Activated T-helper 2 cell treated with anti-CD3 and anti-CD28 coated beads, Interferon-gamma antibody, Interleukin-2, Interleukin-4, amounts not matched to agents 10 μg/mL and 5 μg/mL and 100 μg/mL, durations not matched to agents 14 hours and 24 hours and 36 hours (primary cell): ENCODE measurements around the gene EGFR. TPM values are rescaled to one million over a fixed set of nuclear protein-coding genes. Genes with fewer than 3 reads are reported as not detected.

Experiments used
- DNase-seq: peaks from one replicate; pipeline ENCODE4 v3.0.0; 2021; ENCODE audit warnings: low spot score
- H3K27ac Mint-ChIP-seq: one replicate; pipeline ENCODE4 v1.8.0; 2021; ENCODE audit warnings: mixed read lengths
- H3K27me3 Mint-ChIP-seq: one replicate; pipeline ENCODE4 v1.8.0; 2021; ENCODE audit warnings: low read depth, mixed read lengths
- H3K36me3 Mint-ChIP-seq: one replicate; pipeline ENCODE4 v1.8.0; 2021; ENCODE audit warnings: low read depth, mixed read lengths
- H3K4me1 Mint-ChIP-seq: one replicate; pipeline ENCODE4 v1.8.0; 2021; ENCODE audit warnings: low read depth, mixed read lengths
- H3K4me3 Mint-ChIP-seq: one replicate; pipeline ENCODE4 v1.8.0; 2021; ENCODE audit warnings: low read depth, mild to moderate bottlenecking, moderate library complexity, mixed read lengths
- H3K9me3 Mint-ChIP-seq: one replicate; pipeline ENCODE4 v1.8.0; 2021; ENCODE audit warnings: mixed read lengths
- intact Hi-C: fragments of 100-400 bp; cut with micrococcal nuclease; formaldehyde crosslinking; loops from one replicate; pipeline ENCODE4 v1.15.1; 2023
- total RNA-seq: library from RNA; stranded (reverse); gene quantifications from 2 replicates; pipeline ENCODE4 v1.2.3, GENCODE V29; 2022

EGFR gene
- total RNA-seq, 1 donor from 2014 or later, result not detected

DNA sequence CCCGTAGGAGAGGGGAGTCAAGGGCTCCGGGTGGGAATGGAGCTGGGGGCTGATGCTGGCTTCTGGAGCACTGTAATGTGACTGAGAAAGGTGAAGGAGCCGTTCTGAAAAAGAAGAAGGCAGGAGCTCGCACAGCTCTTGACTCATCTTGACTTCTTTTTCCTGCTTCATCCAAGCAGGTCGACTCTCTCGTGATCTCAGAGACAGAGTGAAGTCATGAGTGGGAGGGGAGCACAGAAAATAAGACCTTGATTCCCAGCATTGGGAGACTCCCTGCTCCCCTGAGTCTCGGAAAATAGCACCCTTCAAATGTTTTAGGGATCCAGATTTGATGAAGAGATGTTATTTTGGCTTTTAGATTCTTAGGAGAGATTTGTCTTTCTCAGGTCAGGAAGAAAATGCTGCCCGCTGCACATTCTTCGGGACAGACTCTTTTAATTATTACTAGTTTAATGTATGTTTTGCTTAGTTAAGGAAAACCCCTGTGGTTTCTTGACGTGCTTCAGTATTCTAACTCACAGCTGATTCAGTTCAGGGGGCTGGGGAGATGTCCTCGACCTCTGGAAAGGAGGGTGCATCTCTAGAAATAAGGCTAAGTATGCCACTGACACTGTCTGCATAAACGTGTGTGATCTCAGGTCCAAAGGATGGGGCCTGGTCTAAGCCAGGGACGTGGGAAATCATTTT, 34.1 kb downstream of the EGFR start:
- Mint-ChIP-seq H3K4me3 (no peak overlapping the region), H3K36me3 (no peaks in the 10 kb centered on the region), H3K9me3 (no peaks in the 10 kb centered on the region), H3K4me1 (no peaks in the 10 kb centered on the region), H3K27ac (no peak overlapping the region), H3K27me3 (peaks cover 2% of the 10 kb centered on the region)
- DNase-seq, result no peak
- intact Hi-C loops, result no loop called here

DNA sequence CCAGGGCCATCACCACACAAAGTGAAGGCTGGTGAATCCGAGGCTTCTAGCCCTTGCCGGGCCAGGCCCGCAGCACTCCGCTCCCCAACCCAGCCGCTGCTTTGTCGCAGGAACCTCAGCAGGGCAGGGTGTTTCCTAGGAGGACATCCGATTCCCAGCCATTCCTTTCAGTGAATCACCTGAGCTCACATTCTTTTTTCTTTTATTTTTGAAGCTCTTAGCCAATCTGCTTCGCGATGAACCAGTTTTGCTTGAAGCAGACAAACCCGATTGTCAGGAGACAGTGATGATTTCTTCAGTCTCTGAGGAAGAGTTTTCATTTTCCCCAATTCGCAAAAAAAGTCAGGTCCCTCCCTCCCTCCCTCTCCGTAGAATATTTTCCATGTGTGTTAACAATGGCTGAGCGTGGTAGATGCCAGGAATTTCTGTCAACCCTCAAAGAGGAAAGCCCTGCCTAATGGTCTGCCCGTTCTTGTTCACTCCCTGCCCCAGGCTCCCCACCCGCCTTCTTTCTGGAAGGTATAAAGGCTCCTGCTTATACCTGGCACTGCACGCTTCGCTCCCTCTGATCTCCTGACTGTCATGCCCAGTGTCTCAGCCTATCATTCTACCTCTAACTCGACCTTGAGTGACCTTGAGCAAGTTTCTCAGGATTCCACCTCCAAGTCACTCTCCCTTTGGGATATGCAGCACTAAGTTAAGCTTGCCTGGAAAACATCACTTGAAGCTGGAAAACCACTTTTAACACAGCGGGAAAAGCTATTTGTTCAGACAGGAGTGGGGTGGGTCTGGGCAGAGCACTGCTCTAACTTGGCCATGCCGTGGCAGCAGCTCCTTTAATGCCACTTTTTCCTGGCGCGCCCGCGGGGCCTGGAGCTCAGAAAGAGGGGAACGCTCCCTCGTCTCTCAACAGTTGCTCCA, 35.1 kb downstream of the EGFR start:
- Mint-ChIP-seq H3K9me3 (no peaks in the 10 kb centered on the region), H3K36me3 (no peaks in the 10 kb centered on the region), H3K27me3 (peaks cover 2% of the 10 kb centered on the region), H3K4me3 (no peak overlapping the region), H3K4me1 (no peaks in the 10 kb centered on the region), H3K27ac (no peak overlapping the region)
- DNase-seq, result no peak
- intact Hi-C loops, result no loop called here

DNA sequence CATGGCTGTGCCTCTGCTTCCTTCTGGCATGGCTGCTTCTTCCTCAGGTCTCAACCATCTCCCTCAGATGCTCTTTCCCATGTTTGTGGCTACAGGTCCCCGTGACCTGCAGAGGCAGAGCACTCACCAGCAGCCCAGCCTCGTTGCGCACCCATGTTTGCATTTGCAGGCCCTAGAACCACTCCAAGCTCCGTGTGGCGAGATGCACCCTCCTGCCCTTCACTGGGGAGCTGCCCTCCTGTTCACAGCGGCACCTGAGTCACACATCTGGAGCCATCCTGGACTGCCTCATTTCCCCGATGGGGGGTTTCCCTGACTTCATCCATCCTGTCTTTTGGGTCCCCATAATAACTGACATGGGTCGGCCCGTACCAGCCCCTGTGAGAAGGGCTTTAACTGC, 35.9 kb downstream of the EGFR start:
- DNase-seq, result no peak
- H3K27ac Mint-ChIP-seq, result no peak overlapping the region

DNA sequence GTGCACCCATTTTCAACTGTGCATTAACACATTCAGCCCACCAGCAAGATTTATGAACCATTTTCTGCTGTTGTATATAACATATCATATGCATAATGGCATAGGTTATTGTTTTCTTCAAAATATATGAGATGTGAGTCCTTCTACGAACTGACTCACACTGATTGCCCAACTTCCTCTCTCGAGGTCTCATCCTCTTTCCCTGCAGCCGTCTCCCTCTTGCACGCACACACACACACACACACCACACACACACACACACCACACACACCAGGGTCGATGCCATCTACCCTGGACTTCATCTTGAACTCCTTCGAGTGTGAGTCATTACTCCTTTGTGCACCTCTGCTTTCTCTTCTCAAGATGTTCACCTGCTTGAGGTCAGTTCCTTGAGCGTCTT, 36.7 kb downstream of the EGFR start:
- Mint-ChIP-seq H3K27ac (no peak overlapping the region), H3K9me3 (no peaks in the 10 kb centered on the region), H3K27me3 (peaks cover 2% of the 10 kb centered on the region), H3K36me3 (no peaks in the 10 kb centered on the region), H3K4me1 (no peaks in the 10 kb centered on the region), H3K4me3 (no peak overlapping the region)
- intact Hi-C loops, result no loop called here
- DNase-seq, result no peak

More for the DNA sequence above, 35.9 kb downstream of the EGFR start:
- Mint-ChIP-seq H3K36me3 (no peaks in the 10 kb centered on the region), H3K4me3 (no peak overlapping the region), H3K9me3 (no peaks in the 10 kb centered on the region), H3K4me1 (no peaks in the 10 kb centered on the region), H3K27me3 (peaks cover 2% of the 10 kb centered on the region)
- intact Hi-C loops, result no loop called here

DNA sequence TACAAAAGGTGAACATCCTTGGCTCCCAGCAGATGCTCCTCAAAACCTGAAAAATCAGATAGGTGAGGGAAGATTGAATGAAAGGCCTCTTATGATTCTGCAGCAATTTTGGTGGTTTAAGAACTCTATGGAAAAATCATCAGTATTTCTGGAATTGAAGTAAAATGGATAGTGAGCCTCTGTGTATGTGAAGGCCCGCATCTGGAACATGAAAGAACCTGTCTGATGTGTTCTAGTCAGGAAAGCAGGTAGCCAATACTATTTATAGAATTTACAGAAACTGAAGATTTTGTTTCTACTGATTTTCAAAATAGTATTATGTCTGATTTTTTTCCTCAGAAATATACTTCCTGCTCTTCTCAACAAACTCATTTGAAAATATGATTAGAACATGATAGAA, 37.3 kb downstream of the EGFR start:
- no peak for DNase-seq
- no peaks in the 10 kb centered on the region for H3K4me1 Mint-ChIP-seq
- H3K27me3 Mint-ChIP-seq, result peaks cover 2% of the 10 kb centered on the region
- H3K36me3 Mint-ChIP-seq, result no peaks in the 10 kb centered on the region
- intact Hi-C loops, result no loop called here
- H3K9me3 Mint-ChIP-seq, result no peaks in the 10 kb centered on the region
- H3K4me3 Mint-ChIP-seq, result no peak overlapping the region
- no peak overlapping the region for H3K27ac Mint-ChIP-seq

DNA sequence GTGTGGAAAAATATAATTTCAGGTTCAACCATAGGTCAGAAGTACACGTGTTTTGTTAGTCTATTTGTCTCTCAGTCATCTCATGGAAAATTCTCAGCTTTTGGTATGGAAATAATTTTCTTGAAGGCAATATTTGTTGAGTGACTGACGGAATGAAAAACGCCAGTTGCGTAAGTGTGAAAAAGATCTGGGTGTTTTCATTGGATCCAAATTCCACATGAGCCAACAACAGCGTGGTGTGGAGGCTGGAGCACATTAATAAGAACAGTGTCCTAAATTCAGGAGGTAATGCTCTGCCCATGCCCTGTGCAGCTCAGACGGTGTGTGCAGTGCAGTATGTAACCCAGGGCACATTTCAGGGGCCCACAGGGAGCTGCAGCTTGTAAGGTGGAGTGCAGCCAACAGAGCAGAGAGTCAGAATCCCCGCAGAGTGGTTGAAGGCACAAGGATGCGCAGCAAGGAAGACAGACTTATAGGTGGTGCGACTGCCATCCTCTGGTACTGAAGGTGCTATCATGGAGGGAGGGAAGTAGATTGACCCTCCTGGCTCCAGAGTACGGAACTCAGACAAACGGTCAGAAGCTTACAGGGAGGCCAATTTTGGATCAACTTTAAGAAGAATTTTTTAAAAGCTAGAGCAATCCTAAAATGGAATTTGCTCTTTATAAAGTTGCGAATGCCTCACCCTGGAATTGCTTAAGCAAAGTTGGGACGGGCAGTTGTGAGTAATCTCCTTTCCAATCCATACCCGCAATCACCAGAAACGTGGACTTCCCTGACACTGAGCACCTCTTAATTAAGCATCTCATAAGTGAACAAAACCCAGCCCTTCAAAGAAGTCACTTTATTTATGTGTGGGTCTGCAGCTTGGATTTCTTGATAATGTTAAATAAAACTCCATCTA, 38.0 kb downstream of the EGFR start:
- H3K9me3 Mint-ChIP-seq, result no peaks in the 10 kb centered on the region
- H3K4me1 Mint-ChIP-seq, result no peaks in the 10 kb centered on the region
- intact Hi-C loops, result no loop called here
- no peak for DNase-seq
- H3K27ac Mint-ChIP-seq, result no peak overlapping the region
- peaks cover 2% of the 10 kb centered on the region for H3K27me3 Mint-ChIP-seq
- H3K4me3 Mint-ChIP-seq, result no peak overlapping the region
- H3K36me3 Mint-ChIP-seq, result no peaks in the 10 kb centered on the region

DNA sequence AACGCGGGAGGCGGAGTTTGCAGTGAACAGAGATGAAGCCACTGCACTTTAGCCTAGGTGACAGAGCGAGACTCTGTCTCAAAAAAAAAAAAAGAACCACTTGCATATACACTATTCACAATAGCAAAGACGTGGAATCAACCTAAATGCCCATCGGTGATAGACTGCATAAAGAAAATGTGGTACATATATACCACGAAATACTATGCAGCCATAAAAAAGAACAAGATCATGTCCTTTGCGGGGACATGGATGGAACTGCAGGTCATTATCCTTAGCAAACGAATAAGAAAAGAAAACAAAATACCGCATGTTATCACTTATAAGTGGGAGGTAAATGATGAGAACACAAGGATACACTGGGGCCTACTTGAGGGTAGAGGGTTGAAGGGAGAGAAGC, 39.5 kb downstream of the EGFR start:
- no peak for DNase-seq
- intact Hi-C loops, result no loop called here
- Mint-ChIP-seq H3K4me1 (no peaks in the 10 kb centered on the region), H3K36me3 (no peaks in the 10 kb centered on the region), H3K27ac (no peak overlapping the region), H3K9me3 (no peaks in the 10 kb centered on the region), H3K27me3 (peaks cover 5% of the 10 kb centered on the region), H3K4me3 (no peak overlapping the region)

DNA sequence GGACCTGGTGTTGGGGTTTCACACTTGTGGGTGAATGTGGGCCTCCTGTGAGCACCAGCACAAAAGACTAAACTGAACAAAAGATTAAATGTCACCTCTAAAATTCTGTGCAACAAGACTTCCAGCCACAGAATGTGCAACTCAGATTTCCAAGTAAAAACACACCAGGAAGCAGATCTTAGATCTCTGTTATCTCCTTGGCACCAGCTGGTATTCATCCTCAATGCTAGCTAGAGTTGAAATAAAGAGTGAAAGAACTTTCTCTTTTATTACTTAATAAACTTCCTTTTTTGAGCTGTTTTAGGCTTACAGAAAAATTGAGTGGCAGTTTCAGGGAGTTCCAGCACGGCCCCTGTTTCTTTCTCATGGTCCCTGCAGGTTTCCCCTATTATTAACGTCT, 40.2 kb downstream of the EGFR start:
- H3K27me3 Mint-ChIP-seq, result peaks cover 5% of the 10 kb centered on the region
- H3K27ac Mint-ChIP-seq, result no peak overlapping the region
- DNase-seq, result no peak
- intact Hi-C loops, result no loop called here
- H3K9me3 Mint-ChIP-seq, result no peaks in the 10 kb centered on the region
- no peaks in the 10 kb centered on the region for H3K36me3 Mint-ChIP-seq
- H3K4me1 Mint-ChIP-seq, result no peaks in the 10 kb centered on the region
- H3K4me3 Mint-ChIP-seq, result no peak overlapping the region

DNA sequence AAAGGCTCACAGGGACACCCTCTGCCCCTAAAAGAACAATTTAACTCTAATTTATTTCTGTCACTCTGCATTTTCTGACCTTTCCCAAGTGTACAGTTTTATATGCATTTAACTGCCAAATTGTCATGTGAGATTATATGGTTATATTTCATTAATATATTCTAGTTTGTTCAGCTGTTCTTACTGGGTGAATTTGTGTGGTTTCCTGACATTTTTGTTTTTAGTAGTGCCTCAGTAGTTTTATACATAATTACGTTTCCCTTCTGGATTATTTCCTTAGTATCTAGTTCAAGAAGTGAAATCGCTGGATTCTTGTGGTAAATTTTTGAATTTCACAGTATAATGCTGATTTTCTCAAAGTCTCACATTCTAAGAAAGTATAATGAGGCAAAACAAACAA, 41.3 kb downstream of the EGFR start:
- Mint-ChIP-seq H3K4me1 (no peaks in the 10 kb centered on the region), H3K36me3 (no peaks in the 10 kb centered on the region), H3K4me3 (no peak overlapping the region), H3K9me3 (no peaks in the 10 kb centered on the region), H3K27ac (no peak overlapping the region), H3K27me3 (peaks cover 4% of the 10 kb centered on the region)
- intact Hi-C loops, result no loop called here
- no peak for DNase-seq

DNA sequence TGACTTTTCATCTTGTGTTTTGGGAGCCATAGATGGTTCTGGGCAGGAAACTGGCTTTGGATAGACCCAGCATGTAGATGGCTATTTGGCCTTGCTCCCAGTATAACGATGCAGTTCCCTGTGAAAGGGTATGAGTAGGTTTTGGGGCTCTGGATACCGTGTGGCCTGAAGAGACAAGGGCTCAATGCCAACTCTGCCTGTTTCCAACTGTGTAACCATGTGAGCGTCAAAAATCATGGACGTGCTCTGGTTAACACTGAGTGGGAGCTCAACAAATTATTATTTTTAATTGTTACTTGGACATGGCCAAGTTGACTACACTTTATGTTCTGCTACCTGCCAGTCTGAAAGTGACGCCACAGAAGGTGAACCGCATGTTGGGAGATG, 41.8 kb downstream of the EGFR start:
- Mint-ChIP-seq H3K4me3 (no peak overlapping the region), H3K27ac (no peak overlapping the region), H3K9me3 (no peaks in the 10 kb centered on the region), H3K4me1 (no peaks in the 10 kb centered on the region), H3K27me3 (peaks cover 4% of the 10 kb centered on the region), H3K36me3 (no peaks in the 10 kb centered on the region)
- DNase-seq, result no peak
- intact Hi-C loops, result no loop called here

DNA sequence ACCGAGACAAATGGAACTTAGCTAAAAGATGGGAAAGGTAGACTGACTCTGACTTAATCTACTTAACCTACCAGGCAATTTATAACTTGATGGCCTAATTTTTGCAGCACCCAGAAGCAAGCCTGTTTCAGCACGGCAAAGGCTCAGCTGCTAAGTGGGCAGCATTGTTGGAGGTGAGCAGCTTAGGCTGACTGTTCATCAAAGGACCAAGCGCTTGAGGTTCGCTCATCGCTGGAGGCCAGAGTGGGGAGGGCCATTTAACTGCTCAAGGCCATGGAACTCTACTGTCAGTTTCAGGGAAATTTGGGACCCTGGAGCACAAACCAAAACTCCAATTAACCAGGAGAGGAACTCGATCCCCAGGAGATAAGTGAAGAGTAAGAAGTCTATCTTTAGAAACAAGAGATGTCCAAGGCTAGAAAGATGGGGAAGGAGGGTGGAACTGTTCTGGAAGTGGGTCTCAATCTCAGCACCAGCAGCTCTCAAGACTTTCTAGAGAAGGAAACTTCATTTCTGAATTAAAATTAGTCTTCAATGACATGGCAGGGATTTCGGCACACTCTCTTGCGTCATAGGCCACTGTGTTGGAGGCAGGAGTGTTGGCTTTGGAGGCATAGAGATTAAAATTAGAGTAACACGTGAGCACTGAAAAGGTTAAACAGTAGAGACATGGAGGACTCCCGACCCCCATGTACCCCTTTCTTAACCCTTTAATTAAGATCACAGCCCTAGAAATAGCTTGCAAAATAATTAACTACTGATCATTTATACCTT, 43.1 kb downstream of the EGFR start:
- H3K27ac Mint-ChIP-seq, result no peak overlapping the region
- H3K27me3 Mint-ChIP-seq, result peaks cover 8% of the 10 kb centered on the region
- intact Hi-C loops, result no loop called here
- H3K9me3 Mint-ChIP-seq, result no peaks in the 10 kb centered on the region
- H3K36me3 Mint-ChIP-seq, result no peaks in the 10 kb centered on the region
- H3K4me3 Mint-ChIP-seq, result no peak overlapping the region
- no peak for DNase-seq
- no peaks in the 10 kb centered on the region for H3K4me1 Mint-ChIP-seq

DNA sequence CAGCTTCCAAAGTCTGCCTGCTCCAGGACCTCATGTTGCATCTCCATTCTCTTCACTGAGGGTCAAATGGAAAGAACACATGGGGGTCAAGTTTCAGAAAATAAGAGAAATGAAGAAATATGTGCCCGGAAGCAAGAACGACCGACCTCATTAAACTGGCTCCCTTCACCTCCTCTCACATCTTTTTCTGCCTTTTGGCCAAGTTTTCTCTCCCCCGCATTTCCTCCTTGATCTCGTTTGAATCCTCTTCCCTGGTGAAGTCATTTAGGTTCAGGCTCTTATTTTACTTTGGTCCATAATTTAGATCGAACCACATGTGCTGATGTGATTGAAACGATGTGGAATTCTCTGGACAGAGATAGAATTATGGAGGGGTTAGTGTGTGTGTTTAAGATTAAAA, 44.2 kb downstream of the EGFR start:
- H3K4me1 Mint-ChIP-seq, result no peaks in the 10 kb centered on the region
- peaks cover 12% of the 10 kb centered on the region for H3K27me3 Mint-ChIP-seq
- intact Hi-C loops, result no loop called here
- H3K27ac Mint-ChIP-seq, result no peak overlapping the region
- H3K4me3 Mint-ChIP-seq, result no peak overlapping the region
- no peaks in the 10 kb centered on the region for H3K36me3 Mint-ChIP-seq
- H3K9me3 Mint-ChIP-seq, result no peaks in the 10 kb centered on the region
- DNase-seq, result no peak
